Common myeloid progenitor, CD34-positive (primary cell): ENCODE measurements around the gene USP32.
"Not testable (repeated sequence)": the region's sequence is repeated elsewhere in the genome, so short reads cannot be mapped to it uniquely, and the experiment has no call there.

ENCODE experiments used
- CTCF ChIA-PET: fragments of 350-600 bp; sonication (Branson Sonifier 250); formaldehyde crosslinking; loops from one replicate; lab custom pipeline; 2021; ENCODE audit warnings: antibody characterized with exemption; lab: Charles Lee
- POLR2A ChIA-PET: fragments of 350-600 bp; sonication (Branson Sonifier 250); formaldehyde crosslinking; loops from one replicate; lab custom pipeline; 2021; ENCODE audit warnings: antibody characterized with exemption; lab: Charles Lee
- DNase-seq, 3 donors: peaks; one replicate each; pipeline versions ENCODE4 v3.0.0 to v3.0.0-alpha.2; 2013
- H3K27ac ChIP-seq, 2 experiments: 1 replicate in 1 of 2; 2 replicates in 1 of 2; pipeline ENCODE4 v1.7.0; 2013; ENCODE audit warnings: inconsistent platforms in 2 of 2, low read length in 2 of 2, mild to moderate bottlenecking in 2 of 2, low read depth in 1 of 2, moderate library complexity in 1 of 2; ENCODE audit not compliant: severe bottlenecking in 2 of 2, insufficient read depth in 1 of 2, poor library complexity in 1 of 2
- H3K27me3 ChIP-seq, 5 experiments: replicated peaks in 2 of 5; 1 replicate in 3 of 5; 2 replicates in 2 of 5; pipeline versions ENCODE4 v1.6.1 to v1.7.0; 2013; ENCODE audit warnings: low read length in 4 of 5, mild to moderate bottlenecking in 2 of 5, moderate library complexity in 2 of 5, inconsistent platforms in 1 of 5; ENCODE audit not compliant: insufficient read depth in 5 of 5, control insufficient read depth in 4 of 5
- H3K36me3 ChIP-seq, 4 experiments: 1 replicate in 2 of 4; 2 replicates in 2 of 4; pipeline versions ENCODE4 v1.6.1 to v1.7.0; 2013; ENCODE audit warnings: low read length in 3 of 4, control low read depth in 1 of 4, mild to moderate bottlenecking in 1 of 4; ENCODE audit not compliant: control insufficient read depth in 4 of 4, insufficient read depth in 4 of 4
- H3K4me1 ChIP-seq, 4 experiments: 1 replicate in 3 of 4; 2 replicates in 1 of 4; pipeline versions ENCODE4 v1.6.1 to v1.7.1; 2013; ENCODE audit warnings: low read length in 3 of 4, mild to moderate bottlenecking in 3 of 4, control low read depth in 1 of 4, inconsistent platforms in 1 of 4, moderate library complexity in 1 of 4; ENCODE audit not compliant: control insufficient read depth in 4 of 4, insufficient read depth in 4 of 4; ENCODE audit errors: control extremely low read depth in 1 of 4
- H3K4me3 ChIP-seq, 7 experiments: 1 replicate in 4 of 7; 2 replicates in 3 of 7; pipeline versions ENCODE4 v1.5.1 to v1.7.0; 2013; ENCODE audit warnings: mild to moderate bottlenecking in 7 of 7, low read length in 6 of 7, moderate library complexity in 6 of 7, inconsistent platforms in 2 of 7, low read depth in 2 of 7, control low read depth in 1 of 7; ENCODE audit not compliant: insufficient read depth in 4 of 7, control insufficient read depth in 1 of 7; ENCODE audit errors: extremely low read depth in 1 of 7
- H3K9me3 ChIP-seq, 5 experiments: 1 replicate in 4 of 5; 2 replicates in 1 of 5; pipeline versions ENCODE4 v1.6.1 to v1.7.1; 2013; ENCODE audit warnings: low read length in 4 of 5, mild to moderate bottlenecking in 2 of 5, inconsistent platforms in 1 of 5, low read depth in 1 of 5, moderate library complexity in 1 of 5; ENCODE audit not compliant: control insufficient read depth in 4 of 5, insufficient read depth in 2 of 5; ENCODE audit errors: control extremely low read depth in 1 of 5
- WGBS: methylation state at CpG from one replicate; pipeline ENCODE4 v1.1.5; 2013; ENCODE audit not compliant: insufficient coverage; 5-methylcytosine and 5-hydroxymethylcytosine counted together

The USP32 gene

DNA sequence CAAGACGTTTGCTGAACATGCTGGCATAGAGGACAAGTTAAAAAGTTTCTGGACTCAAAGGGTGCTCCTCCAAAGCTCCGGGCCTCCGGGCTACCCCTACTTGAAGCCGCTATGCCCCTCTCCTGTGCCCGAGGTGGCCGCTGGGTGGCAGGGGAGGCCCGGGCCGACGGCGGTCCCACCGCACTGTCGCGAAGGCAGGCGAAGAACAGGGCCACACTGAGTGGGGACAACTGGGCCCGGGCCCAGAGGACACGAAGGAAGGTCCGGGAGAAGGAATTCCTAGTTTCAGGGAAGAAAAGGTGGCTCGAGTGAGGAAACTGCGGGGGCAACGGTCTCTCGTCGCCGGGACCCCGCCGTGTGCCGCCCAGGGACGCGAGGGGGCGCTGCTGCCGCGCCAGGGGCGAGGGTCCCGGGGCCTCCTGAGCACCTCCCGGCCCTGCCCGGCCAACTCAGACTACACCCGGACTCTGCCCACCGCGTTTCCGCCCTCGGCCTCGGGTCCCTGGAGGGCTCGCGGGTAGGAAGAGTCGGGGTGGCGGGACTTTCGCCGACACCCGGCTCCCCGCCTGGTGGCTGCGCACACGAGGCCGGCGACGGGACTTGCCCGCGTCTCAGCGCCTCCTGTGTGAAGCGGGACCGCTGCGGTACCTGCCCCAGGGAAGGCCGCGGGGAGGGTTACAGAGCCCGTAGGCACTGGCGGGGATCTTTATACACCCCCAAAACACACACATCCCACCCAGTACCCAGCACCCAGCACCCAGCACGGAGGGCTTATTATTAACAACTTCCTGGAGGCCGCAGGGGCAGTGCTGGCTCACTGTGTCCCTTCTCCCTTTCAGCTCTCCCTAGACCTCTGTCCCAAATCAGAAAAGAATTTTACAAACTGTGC, 29.6 kb upstream of the USP32 start:
- Histone ChIP-seq H3K9me3 (no peaks in the 10 kb centered on the region), H3K4me3 (peak overlapping the region; percentile 45 to 82 (median 70)), H3K36me3 (no peaks in the 10 kb centered on the region), H3K27me3 (no peaks in the 10 kb centered on the region), H3K27ac (peak overlapping the region in 1 of 2 experiments; percentile 68), H3K4me1 (peaks cover 5 to 20% (median 10%) of the 10 kb centered on the region in 4 experiments)
- DNase-seq: peak; percentile 75 to 80 (median 79)
- POLR2A ChIA-PET: interaction anchor here (1.0 kb wide), 1 partner anchor 382 kb away, joined by 3 read pairs; no protein-coding TSS in a partner anchor
- CTCF ChIA-PET: interaction anchor here (0.6 to 1.3 kb wide), 11 partner anchors 9 to 783 kb away, joined by 3 to 7 read pairs (median 4); partner anchors contain the start of gene USP32
- under 1% methylated on average over 44 of the region's 66 CpGs for WGBS

DNA sequence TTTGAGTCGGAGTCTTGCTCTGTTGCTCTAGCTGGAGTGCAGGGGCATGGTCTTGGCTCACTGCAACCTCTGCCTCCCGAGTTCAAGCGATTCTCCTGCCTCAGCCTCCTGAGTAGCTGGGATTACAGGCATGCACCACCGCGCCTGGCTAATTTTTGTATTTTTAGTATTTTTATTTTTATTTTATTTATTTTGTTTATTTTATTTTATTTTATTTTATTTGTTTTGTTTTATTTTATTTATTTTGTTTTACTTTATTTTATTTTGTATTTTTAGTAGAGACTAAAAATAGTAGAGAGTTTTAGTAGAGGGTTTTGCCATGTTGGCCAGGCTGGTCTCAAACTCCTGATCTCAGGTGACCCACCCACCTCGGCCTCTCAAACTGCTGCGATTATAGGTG, 27.9 kb upstream of the USP32 start:
- H3K36me3 ChIP-seq, H3K9me3 ChIP-seq, H3K27me3 ChIP-seq, H3K4me3 ChIP-seq, DNase-seq, POLR2A ChIA-PET, H3K27ac ChIP-seq: not testable (repeated sequence)
- peaks cover 5 to 20% (median 10%) of the 10 kb centered on the region in 4 experiments for H3K4me1 ChIP-seq
- CTCF ChIA-PET: interaction anchor here (0.9 to 1.3 kb wide), 2 partner anchors 10 to 15 kb away, joined by 3 to 4 read pairs; no protein-coding TSS in a partner anchor
- 80% methylated on average over 1 of the region's 7 CpGs for WGBS

DNA sequence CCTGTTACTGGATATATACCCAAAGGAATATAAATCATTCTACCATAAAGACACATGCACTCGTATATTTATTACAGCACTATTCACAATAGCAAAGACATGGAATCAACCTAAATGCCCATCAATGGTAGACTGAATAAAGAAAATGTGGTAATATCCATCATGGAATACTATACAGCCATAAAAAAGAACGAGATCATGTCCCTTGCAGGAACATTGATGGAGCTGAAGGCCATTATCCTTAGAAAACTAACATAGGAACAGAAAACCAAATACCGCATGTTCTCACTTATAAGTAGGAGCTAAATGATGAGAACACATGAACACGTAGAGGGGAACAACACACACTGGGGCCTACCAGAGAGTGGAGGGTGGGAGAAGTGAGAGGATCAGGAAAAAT, 27.1 kb upstream of the USP32 start:
- H3K27ac ChIP-seq, H3K36me3 ChIP-seq, H3K9me3 ChIP-seq, H3K27me3 ChIP-seq, DNase-seq, H3K4me3 ChIP-seq, POLR2A ChIA-PET: not testable (repeated sequence)
- 100% methylated on average over 2 of the region's 4 CpGs for WGBS
- H3K4me1 ChIP-seq: peaks cover 5 to 20% (median 10%) of the 10 kb centered on the region in 4 experiments
- CTCF ChIA-PET: interaction anchor here (0.7 to 1.8 kb wide), 5 partner anchors 9 to 167 kb away, joined by 3 to 4 read pairs (median 4); no protein-coding TSS in a partner anchor

DNA sequence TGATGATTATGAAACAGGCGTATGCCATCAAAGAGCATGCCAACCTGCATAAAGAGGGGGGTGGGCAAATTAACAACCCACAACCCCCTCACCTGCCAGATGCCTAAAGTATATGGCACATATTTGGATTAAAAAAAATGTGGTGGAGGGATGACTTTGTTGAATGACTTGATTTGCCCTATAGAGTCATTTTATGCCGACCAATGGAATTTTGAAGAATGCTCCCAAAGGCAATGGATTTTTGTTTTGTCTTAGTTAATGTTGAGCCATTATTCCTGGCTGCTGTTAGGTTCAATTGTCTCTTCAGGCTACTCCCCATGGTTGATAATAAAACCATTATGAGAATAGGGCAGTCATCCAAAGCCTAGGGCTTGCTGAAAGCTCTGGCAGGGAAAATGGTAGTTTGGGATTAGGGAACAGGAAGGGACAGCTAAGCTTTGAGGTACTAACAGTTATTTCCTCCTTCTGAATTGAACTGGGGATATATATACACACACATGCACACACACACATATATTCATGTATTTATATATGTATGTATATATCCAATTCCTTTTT, 24.5 kb upstream of the USP32 start:
- H3K4me1 ChIP-seq: peaks cover 0 to 10% (median 4%) of the 10 kb centered on the region in 4 experiments
- ChIA-PET CTCF (interaction anchor here (0.8 kb wide), 1 partner anchor 224 kb away, joined by 3 read pairs; no protein-coding TSS in a partner anchor), POLR2A (interaction anchor here (0.6 kb wide), 1 partner anchor 25 kb away, joined by 4 read pairs; the partner anchor contains the start of gene USP32)
- H3K27ac ChIP-seq: no peak overlapping the region
- no peaks in the 10 kb centered on the region for H3K27me3 ChIP-seq
- no peak overlapping the region for H3K4me3 ChIP-seq
- H3K36me3 ChIP-seq: no peaks in the 10 kb centered on the region
- WGBS: 100% methylated on average over 1 of the region's 2 CpGs
- no peaks in the 10 kb centered on the region for H3K9me3 ChIP-seq
- DNase-seq: no peak

DNA sequence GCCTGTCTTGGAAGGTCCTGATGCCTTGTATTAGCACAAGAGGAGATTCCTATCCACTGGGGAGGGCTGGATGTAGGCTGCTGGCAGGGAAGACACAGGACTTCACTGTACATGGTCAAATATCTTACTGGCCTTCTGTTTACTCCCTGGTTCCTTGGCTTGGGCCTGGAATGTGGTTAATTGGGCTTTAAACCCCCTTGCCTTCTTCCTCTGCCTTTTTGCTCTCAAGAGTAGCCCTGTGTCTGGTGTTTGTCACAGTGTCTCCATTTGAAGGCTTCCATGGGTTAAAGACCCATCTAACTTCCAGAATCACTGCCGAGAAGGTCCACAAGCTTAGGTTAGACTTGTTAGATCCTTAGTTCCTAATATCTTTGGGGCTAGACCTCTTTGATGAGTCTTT, 23.2 kb upstream of the USP32 start:
- WGBS: no CpG with 5 or more reads among the region's 1 CpG
- CTCF ChIA-PET: interaction anchor here (1.2 kb wide), 1 partner anchor 25 kb away, joined by 3 read pairs; no protein-coding TSS in a partner anchor
- Histone ChIP-seq H3K27me3 (no peaks in the 10 kb centered on the region), H3K4me3 (no peak overlapping the region), H3K27ac (no peak overlapping the region), H3K9me3 (peaks cover 0 to under 1% (median 0%) of the 10 kb centered on the region in 5 experiments), H3K36me3 (no peaks in the 10 kb centered on the region), H3K4me1 (no peaks in the 10 kb centered on the region)
- POLR2A ChIA-PET: no interaction called here
- no peak for DNase-seq

DNA sequence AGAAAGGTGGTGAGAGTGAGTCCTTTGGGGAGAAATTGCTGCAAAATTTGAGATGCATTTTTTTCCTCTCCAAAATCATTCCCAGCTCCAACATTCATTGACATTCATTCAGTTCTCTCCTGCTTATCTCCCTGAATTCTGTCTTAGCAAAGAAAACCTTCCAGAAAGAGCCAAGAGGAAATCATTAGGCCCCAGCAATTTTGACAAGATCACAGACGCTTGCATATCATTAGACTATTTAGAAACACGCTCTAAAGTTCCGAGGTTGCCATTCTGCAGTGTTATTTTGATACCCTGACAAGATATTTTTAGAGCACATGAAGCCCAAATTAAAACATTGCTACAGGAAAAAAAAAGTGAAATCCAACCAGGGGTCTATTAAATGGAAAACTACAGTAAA, 20.8 kb upstream of the USP32 start:
- Histone ChIP-seq H3K27me3 (no peaks in the 10 kb centered on the region), H3K4me3 (no peak overlapping the region), H3K36me3 (no peaks in the 10 kb centered on the region), H3K4me1 (no peaks in the 10 kb centered on the region), H3K9me3 (peaks cover 0 to 3% (median 0%) of the 10 kb centered on the region in 5 experiments), H3K27ac (no peak overlapping the region)
- DNase-seq: no peak
- ChIA-PET POLR2A (no interaction called here), CTCF (interaction anchor here (1.4 kb wide), 1 partner anchor 8 kb away, joined by 4 read pairs; no protein-coding TSS in a partner anchor)
- 100% methylated on average over 3 of the region's 3 CpGs for WGBS
